SK-N-MC (cell line): ENCODE data around the gene TLR1.
"Not testable (repeated sequence)": the region's sequence is repeated elsewhere in the genome, so short reads cannot be mapped to it uniquely, and the experiment has no call there.

Source experiments
- DNase-seq: peaks from one replicate; pipeline ENCODE4 v3.0.0-alpha.2; 2011; ENCODE audit warnings: low read depth, low spot score
- H3K27ac ChIP-seq: fragments of 200-600 bp; sonication (generic); 2 replicates; pipeline ENCODE4 v1.5.1; 2016; ENCODE audit warnings: mixed run types
- H3K36me3 ChIP-seq: fragments of 200-600 bp; sonication (generic); 2 replicates; pipeline ENCODE4 v1.6.1; 2017; ENCODE audit warnings: antibody characterized with exemption, low read length, mixed read lengths; ENCODE audit not compliant: insufficient read depth
- H3K4me3 ChIP-seq: fragments of 200-600 bp; sonication (generic); 2 replicates; pipeline ENCODE4 v1.5.1; 2016
- H3K9ac ChIP-seq: fragments of 200-600 bp; sonication (generic); 2 replicates; pipeline ENCODE4 v1.8.0; 2017; ENCODE audit warnings: mixed run types, mixed read lengths; ENCODE audit not compliant: insufficient read length
- H3K9me3 ChIP-seq: fragments of 200-600 bp; sonication (generic); 2 replicates; pipeline ENCODE4 v1.6.1; 2017; ENCODE audit warnings: low read depth, mild to moderate bottlenecking, antibody characterized with exemption, low read length, moderate library complexity, mixed read lengths
- EZH2 ChIP-seq: fragments of 200-600 bp; sonication (generic); IDR thresholded peaks from one replicate; pipeline ENCODE4 v1.6.1; 2017; ENCODE audit warnings: antibody characterized with exemption
- FOXP2 ChIP-seq: optimal IDR thresholded peaks from 2 replicates; pipeline ENCODE3; 2011; ENCODE audit warnings: mild to moderate bottlenecking, moderate library complexity; ENCODE audit not compliant: insufficient read depth; ENCODE audit errors: extremely low read length, control extremely low read depth
- POLR2AphosphoS5 ChIP-seq: IDR thresholded peaks from 2 replicates; pipeline ENCODE4 v1.6.1; 2012; ENCODE audit warnings: mild to moderate bottlenecking, low read depth, low read length, borderline replicate concordance

Gene TLR1

DNA sequence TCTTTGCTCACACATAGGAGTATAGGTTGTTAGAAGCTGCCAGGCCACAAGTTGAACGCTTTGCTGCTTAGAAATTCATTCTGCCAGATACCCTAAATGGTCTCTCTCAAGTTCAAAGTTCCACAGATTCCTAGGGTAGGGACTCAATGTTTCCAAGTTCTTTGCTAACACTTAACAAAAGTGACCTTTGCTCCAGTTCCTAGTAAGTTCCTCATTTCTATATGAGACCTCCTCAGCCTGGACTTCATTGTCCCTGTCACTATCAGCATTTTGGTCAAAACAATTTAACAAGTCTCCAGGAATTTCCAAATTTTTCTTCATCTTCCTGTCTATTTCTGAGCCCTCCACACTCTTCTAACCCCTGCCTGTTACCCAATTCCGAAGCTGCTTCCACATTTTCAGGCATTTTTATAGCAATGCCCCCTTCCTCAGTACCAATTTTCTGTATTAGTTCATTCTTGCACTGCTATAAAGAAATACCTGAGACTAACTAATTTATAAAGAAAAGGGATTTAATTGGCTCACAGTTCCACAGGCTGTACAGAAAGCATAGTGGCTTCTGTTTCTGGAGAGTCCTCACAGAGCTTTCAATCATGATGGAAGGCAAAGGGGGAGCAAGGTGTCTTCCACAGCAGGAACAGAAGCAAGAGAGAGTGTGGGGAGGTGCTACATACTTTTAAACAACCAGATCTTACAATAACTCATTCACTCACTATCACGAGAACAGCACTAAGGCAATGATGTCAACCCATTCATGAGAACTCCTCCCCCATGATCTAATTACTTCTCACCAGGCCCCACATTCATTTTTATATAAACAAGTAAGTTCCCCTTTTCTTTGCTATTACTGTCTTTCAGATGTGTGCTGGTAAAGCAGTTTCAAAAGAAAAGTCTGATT lies 11.5 kb upstream of the TLR1 start:
- no peak for DNase-seq
- TF ChIP-seq EZH2 (no peak), FOXP2 (no peak), POLR2AphosphoS5 (no peak)
- Histone ChIP-seq H3K9ac (no peak overlapping the region), H3K36me3 (no peaks in the 10 kb centered on the region), H3K4me3 (no peak overlapping the region), H3K9me3 (no peaks in the 10 kb centered on the region), H3K27ac (no peak overlapping the region)

GRCh38 chr4:38814386-38814785 lies 9.8 kb upstream of the TLR1 start:
- no peak overlapping the region for H3K27ac ChIP-seq
- no peak for DNase-seq
- H3K9ac ChIP-seq, result no peak overlapping the region
- TF ChIP-seq EZH2 (no peak), FOXP2 (no peak), POLR2AphosphoS5 (no peak)
- H3K9me3 ChIP-seq, result no peaks in the 10 kb centered on the region
- H3K4me3 ChIP-seq, result no peak overlapping the region
- no peaks in the 10 kb centered on the region for H3K36me3 ChIP-seq

DNA sequence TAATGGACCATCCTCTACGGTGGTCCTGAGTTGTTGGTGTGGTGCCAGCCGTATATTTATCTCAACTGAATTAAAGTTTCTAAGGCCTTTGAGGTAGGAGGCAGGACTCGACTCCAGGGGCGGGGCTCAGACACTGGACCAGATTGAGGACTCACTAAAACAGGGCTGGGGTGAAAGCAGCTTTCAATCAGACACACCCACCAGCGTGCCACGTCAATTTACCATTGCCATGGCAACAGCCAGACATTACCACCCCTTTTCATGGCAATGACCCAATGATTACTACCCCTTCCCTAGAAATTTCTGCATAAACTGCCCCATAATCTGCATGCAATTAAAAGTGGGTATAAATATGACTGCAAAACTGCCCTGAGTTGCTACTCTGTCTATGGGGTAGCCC lies 6.7 kb upstream of the TLR1 start:
- no peak for TF ChIP-seq FOXP2
- no peak for TF ChIP-seq EZH2
- no peak for TF ChIP-seq POLR2AphosphoS5
- DNase-seq, result no peak
- H3K9ac ChIP-seq, result no peak overlapping the region
- no peaks in the 10 kb centered on the region for H3K36me3 ChIP-seq
- H3K4me3 ChIP-seq, result no peak overlapping the region
- no peaks in the 10 kb centered on the region for H3K9me3 ChIP-seq
- no peak overlapping the region for H3K27ac ChIP-seq

DNA sequence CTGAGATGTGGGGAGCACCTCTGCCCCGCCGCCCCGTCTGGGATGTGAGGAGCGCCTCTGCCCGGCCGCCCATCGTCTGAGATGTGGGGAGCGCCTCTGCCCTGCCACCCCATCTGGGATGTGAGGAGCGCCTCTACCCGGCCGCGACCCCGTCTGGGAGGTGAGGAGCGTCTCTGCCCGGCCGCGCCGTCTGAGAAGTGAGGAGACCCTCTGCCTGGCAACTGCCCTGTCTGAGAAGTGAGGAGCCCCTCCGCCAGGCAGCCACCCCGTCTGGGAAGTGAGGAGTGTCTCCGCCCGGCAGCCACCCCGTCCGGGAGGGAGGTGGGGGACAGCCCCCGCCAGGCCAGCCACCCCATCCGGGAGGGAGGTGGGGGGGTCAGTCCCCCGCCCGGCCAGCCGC lies 2.9 kb upstream of the TLR1 start:
- H3K9ac ChIP-seq, H3K9me3 ChIP-seq: not testable (repeated sequence)

DNA sequence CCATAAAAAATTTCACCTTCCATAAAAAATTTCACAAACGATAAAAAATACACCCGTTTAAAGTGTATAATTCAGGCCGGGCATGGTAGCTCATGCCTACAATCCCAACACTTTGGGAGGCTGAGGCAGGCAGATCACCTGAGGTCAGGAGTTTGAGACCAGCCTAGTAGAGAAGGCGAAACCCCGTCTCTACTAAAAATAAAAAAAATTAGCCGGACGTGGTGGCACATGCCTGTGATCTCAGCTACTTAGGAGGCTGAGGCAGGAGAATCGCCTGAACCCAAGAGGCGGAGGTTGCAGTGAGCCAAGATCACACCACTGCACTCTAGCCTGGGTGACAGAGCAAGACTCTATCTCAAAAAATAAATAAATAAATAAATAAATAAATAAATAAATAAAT lies 1.7 kb upstream of the TLR1 start:
- H3K9me3 ChIP-seq, H3K27ac ChIP-seq, H3K4me3 ChIP-seq, H3K9ac ChIP-seq, H3K36me3 ChIP-seq, DNase-seq: not testable (repeated sequence)

More for the DNA sequence above, 2.9 kb upstream of the TLR1 start:
- not testable (repeated sequence) for H3K4me3 ChIP-seq, H3K36me3 ChIP-seq, DNase-seq, H3K27ac ChIP-seq

GRCh38 chr4:38805530-38806145 lies 1.0 kb upstream of the TLR1 start:
- Histone ChIP-seq H3K9ac (no peak overlapping the region), H3K27ac (no peak overlapping the region), H3K4me3 (no peak overlapping the region), H3K9me3 (no peaks in the 10 kb centered on the region), H3K36me3 (no peaks in the 10 kb centered on the region)
- TF ChIP-seq FOXP2 (no peak), EZH2 (no peak), POLR2AphosphoS5 (no peak)
- no peak for DNase-seq

GRCh38 chr4:38803833-38804653 lies 548 bp downstream of the TLR1 start:
- Histone ChIP-seq H3K36me3 (no peaks in the 10 kb centered on the region), H3K9ac (no peak overlapping the region)
- TF ChIP-seq POLR2AphosphoS5, result no peak
- no peak for TF ChIP-seq FOXP2
- TF ChIP-seq EZH2, result no peak

DNA sequence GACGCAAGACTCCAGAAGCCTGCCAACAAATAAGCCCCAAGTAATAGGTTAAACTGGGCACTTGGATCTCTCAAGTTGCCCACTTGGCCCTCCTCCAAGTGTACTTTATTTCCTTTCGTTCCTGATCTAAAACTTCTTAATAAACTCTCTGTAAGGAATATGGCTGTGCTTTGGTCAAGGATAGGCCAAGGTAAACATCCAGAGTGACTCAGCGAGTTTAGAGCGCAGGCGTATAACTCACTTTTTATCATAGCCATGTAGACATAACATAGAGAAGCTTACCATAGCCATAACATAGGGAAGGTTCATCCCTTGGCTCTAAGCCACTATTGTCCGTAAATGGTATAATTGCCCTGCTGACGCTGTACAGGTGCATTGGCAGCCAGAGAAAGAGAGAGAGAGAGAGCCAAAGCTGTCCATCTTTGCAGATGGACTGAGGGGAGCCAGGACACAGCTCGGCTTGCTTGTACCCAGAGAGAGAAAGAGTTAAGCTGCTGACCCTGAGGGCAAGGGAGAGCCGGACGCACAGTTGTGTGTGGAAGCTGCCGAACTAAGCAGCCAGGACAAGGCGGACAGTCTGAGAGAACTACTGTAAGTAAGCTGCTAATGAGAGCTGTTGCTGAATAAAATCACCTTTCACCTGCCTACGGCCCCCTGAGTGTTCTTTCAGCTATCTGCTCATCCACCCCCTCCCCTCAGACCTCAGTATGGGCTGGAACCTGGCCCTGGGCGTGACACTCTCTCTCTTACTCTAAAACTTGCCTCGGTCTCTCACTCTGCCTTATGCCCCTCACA lies 1.8 kb downstream of the TLR1 start:
- no peak for DNase-seq
- Histone ChIP-seq H3K36me3 (no peaks in the 10 kb centered on the region), H3K4me3 (no peak overlapping the region), H3K9me3 (no peaks in the 10 kb centered on the region), H3K27ac (no peak overlapping the region), H3K9ac (no peak overlapping the region)
- TF ChIP-seq FOXP2 (no peak), EZH2 (no peak), POLR2AphosphoS5 (no peak)

More at GRCh38 chr4:38803833-38804653, 548 bp downstream of the TLR1 start:
- Histone ChIP-seq H3K9me3 (no peaks in the 10 kb centered on the region), H3K27ac (peak overlapping the region; percentile 19; the same call in 1 of the 2 replicates), H3K4me3 (no peak overlapping the region)
- DNase-seq, result no peak
